NB4 (cell line): ENCODE results near the gene GLIPR1L2.
"Not testable (repeated sequence)": the region's sequence is repeated elsewhere in the genome, so short reads cannot be mapped to it uniquely, and the experiment has no call there.

Experiments
- DNase-seq: peaks from one replicate; pipeline ENCODE4 v3.0.0; 2010; ENCODE audit warnings: low read depth
- H3K4me3 ChIP-seq: one replicate; pipeline ENCODE4 v1.5.1; 2011; ENCODE audit warnings: mild to moderate bottlenecking, low read depth, low read length, moderate library complexity
- MYC ChIP-seq: IDR thresholded peaks from 2 replicates; pipeline ENCODE4 v1.6.1; 2011; ENCODE audit warnings: low read depth, low read length
- POLR2A ChIP-seq: IDR thresholded peaks from 2 replicates; pipeline ENCODE4 v1.6.1; 2011; ENCODE audit warnings: mild to moderate bottlenecking; ENCODE audit not compliant: insufficient read length; ENCODE audit errors: extremely low read depth
- TF ChIP-seq, protein P1 (sequence below): IDR thresholded peaks from one replicate; pipeline ENCODE4 v1.5.1; 2012; ENCODE audit warnings: low read depth, low read length
- TF ChIP-seq, protein P2 (sequence below): IDR thresholded peaks from 2 replicates; pipeline ENCODE4 v1.6.1; 2011; ENCODE audit warnings: low read depth, low read length

GLIPR1L2 gene

DNA sequence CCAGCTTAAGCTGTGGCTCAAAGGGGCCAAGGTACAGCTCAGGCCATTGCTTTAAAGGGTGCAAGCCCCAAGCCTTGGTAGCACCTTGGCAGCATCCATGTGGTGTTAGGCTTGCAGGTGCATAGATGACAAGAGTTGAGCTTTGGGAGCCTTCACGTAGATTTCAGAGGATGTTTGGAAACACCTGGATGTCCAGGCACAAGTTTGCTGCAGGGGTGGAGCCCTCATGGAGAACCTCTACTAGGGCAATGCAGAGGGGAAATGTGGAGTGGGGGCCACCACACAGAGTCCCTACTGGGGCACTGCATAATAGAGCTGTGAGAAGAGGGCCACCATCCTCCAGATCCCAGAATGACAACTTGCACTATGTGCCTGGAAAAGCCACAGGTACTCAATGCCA, 37.9 kb downstream of the GLIPR1L2 start:
- no peak for TF ChIP-seq POLR2A
- TF ChIP-seq, protein P1, sequence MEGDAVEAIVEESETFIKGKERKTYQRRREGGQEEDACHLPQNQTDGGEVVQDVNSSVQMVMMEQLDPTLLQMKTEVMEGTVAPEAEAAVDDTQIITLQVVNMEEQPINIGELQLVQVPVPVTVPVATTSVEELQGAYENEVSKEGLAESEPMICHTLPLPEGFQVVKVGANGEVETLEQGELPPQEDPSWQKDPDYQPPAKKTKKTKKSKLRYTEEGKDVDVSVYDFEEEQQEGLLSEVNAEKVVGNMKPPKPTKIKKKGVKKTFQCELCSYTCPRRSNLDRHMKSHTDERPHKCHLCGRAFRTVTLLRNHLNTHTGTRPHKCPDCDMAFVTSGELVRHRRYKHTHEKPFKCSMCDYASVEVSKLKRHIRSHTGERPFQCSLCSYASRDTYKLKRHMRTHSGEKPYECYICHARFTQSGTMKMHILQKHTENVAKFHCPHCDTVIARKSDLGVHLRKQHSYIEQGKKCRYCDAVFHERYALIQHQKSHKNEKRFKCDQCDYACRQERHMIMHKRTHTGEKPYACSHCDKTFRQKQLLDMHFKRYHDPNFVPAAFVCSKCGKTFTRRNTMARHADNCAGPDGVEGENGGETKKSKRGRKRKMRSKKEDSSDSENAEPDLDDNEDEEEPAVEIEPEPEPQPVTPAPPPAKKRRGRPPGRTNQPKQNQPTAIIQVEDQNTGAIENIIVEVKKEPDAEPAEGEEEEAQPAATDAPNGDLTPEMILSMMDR: no peak
- TF ChIP-seq MYC: no peak
- TF ChIP-seq, protein P2, sequence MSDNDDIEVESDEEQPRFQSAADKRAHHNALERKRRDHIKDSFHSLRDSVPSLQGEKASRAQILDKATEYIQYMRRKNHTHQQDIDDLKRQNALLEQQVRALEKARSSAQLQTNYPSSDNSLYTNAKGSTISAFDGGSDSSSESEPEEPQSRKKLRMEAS: no peak
- no peak for DNase-seq
- H3K4me3 ChIP-seq: no peak overlapping the region

DNA sequence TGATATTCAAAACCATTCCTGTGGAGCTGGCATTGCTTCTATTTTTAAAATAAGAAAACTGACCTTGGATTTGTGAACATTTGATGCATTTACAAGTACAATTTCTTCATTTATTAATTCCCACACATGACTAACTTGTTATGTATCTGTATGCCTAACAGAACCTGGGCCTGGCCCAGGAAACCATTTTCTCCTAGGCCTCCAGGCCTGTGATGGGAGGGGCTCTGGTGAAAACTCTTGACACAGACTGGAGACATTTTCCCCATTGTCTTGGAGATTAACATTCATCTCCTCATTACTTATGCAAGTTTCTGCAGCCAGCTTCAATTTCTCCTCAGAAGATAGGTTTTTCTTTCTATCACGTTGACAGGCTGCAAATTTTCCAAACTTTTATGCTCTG, 42.0 kb downstream of the GLIPR1L2 start:
- TF ChIP-seq POLR2A (no peak), MYC (no peak)
- TF ChIP-seq, protein P2: no peak
- TF ChIP-seq, protein P1: no peak
- DNase-seq: no peak

DNA sequence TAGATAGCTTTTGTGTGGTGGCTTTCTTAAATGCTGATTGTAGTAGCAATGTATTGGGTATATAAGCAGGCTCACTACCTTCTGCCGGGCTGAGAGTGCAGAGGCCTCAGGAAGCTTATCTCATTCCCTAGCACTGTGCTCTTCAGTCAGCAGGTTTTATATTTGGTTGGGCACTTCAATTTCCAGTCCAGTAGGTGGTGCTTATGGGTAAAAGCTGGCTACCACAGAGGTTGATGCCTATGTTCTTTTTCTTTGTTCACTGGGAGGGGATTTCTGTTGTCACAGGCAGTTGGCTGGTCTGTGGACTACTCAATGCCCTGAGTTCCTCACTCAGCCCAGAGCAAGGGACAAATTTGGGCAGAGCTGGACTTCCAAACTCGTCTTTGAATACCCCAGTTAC, 46.7 kb downstream of the GLIPR1L2 start:
- peak; percentile 21 for DNase-seq
- TF ChIP-seq, protein P1: no peak
- TF ChIP-seq POLR2A (no peak), MYC (no peak)
- TF ChIP-seq, protein P2: no peak
- H3K4me3 ChIP-seq: no peak overlapping the region

More for the DNA sequence above, 42.0 kb downstream of the GLIPR1L2 start:
- H3K4me3 ChIP-seq: no peak overlapping the region

DNA sequence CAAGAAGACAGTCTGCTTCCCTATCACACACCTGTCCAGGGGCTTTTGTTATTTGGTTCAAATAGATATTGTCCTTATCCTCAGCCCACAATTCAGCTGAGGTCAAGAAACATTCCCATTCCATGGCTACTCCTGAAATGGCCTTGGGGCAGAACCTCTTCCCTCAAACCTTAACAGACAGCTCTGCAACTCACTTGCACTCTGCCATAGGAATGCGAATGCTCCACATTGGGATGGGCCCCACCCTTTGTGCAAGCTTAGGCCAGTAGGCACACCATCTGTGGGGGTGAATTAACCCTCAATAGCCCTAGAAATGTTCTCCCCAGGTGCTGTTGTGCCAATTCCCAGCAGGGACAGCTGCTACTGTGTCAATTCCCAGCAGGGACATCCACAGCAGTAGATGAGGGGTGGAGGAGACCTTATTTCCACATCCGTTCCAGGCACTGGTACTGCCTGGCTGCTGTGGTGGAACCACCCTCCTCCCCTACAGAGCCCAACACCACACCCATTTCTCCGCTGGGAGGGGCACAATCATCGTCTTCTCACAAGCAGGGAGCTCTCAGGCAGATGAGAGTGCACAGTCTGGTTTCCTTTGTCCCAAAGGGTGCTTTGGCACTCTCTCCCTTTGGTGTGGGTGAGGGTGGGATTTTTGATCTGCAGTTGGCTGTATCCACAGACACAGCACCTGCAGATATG, 47.3 kb downstream of the GLIPR1L2 start:
- TF ChIP-seq MYC (no peak), POLR2A (no peak)
- TF ChIP-seq, protein P2: no peak
- TF ChIP-seq, protein P1: no peak
- DNase-seq: no peak
- H3K4me3 ChIP-seq: no peak overlapping the region

DNA sequence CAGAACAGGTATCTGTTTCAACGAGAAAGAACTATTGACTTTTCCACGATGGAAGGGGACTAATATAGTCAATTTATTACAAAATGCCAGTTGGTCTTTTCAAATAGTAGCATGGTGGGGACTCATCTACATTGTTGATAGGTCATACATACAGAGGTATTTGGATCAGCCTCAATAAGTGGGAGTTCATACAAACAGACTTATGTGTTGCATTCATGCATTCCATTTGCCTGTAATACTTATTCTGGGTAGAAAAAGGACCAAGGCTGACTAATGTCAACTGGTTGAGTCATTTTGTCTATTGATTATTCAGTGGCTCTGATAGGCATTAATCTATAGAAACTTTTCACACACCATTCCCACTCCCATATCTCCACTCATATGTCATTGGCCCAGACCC, 48.2 kb downstream of the GLIPR1L2 start:
- H3K4me3 ChIP-seq: no peak overlapping the region
- no peak for DNase-seq
- TF ChIP-seq, protein P1: no peak
- no peak for TF ChIP-seq MYC
- TF ChIP-seq POLR2A: no peak
- TF ChIP-seq, protein P2: no peak

DNA sequence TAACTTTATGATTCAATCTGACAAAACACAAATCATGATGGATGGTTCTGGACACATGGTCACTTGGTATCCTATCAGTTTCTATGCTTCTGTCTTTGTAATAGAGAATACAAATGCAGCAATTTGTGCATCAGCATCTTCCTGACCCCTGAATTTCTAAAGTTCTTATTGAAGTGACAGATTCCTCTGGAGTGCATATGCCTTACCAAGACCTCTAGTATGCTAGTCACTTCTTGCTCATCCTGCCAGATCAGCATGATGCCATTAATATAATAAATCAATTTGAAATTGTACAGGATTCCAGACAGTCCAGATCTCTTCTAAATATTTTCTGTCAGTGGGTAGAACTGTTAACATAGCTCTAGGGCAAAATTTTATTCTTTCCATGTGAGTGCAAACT, 49.0 kb downstream of the GLIPR1L2 start:
- TF ChIP-seq, protein P1: no peak
- TF ChIP-seq POLR2A (no peak), MYC (no peak)
- TF ChIP-seq, protein P2: no peak
- DNase-seq: no peak
- H3K4me3 ChIP-seq: no peak overlapping the region

DNA sequence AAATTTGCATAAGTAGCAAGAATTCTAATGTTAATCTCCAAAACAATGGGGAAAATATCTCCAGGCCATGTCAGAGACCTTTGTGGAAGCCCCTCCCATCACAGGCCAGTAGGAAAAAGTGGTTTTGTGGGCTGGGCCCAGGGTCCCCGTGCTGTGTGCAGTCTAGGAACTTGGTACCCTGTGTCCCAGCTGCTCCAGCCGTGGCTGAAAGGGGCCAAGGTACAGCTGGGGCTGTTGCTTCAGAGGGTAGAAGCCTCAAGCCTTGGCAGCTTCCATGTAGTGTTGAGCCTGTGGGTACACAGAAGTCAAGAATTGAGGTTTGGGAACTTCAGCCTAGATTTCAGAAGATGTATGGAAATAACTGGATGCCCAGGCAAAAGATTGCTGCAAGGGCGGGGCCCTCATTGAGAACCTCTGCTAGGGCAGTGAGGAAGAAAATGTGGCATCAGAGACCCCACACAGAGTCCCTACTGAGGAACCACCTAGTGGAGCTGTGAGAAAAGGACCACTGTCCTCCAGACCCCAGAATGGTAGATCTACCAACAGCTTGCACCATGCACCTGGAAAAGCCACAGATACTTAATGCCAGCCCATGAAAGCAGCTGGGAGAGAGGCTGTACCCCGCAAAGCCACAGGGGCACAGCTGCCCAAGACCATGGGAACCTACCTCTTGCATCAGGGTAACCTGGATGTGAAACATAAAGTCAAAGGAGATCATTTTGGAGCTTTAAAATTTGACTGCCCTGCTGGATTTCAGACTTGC, 51.0 kb downstream of the GLIPR1L2 start:
- not testable (repeated sequence) for DNase-seq, H3K4me3 ChIP-seq

DNA sequence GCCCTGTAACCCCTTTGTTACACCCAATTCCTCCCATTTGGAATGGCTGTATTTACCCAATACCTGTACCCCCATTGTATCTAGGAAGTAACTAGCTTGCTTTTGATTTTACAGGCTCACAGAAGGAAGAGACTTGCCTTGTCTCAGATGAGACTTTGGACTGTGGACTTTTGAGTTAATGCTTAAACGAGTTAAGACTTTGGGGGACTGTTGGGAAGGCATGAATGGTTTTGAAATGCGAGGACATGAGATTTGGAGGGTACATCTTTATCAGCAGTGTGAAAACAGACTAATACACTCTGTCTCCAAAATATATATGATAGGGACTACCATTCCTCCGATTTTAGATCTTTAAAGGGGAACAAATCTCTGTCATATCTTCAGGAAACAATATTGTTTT, 51.6 kb downstream of the GLIPR1L2 start:
- DNase-seq, H3K4me3 ChIP-seq: not testable (repeated sequence)
